Astrocyte (in vitro differentiated cells and primary cell): ENCODE results near the gene STRA8. TPM values are rescaled to one million over a fixed set of nuclear protein-coding genes. Genes with fewer than 3 reads are reported as not detected.

Experiments
- DNase-seq: peaks from one replicate; pipeline ENCODE4 v3.0.0-alpha.2; 2010; ENCODE audit warnings: low read depth
- FAIRE-seq: peaks from 2 replicates; lab custom pipeline; 2011; peaks lifted over from hg19 to GRCh38; lab: Jason Lieb, UNC
- H2AFZ ChIP-seq: 2 replicates; pipeline ENCODE4 v1.6.0; 2012; ENCODE audit warnings: low read depth, low read length, inconsistent platforms
- H3K27ac ChIP-seq: 2 replicates; pipeline ENCODE4 v1.5.1; 2011; ENCODE audit warnings: low read depth, low read length, inconsistent platforms
- H3K27me3 ChIP-seq: 2 replicates; pipeline ENCODE4 v1.6.0; 2011; ENCODE audit warnings: low read length, inconsistent platforms; ENCODE audit not compliant: insufficient read depth
- H3K36me3 ChIP-seq: 2 replicates; pipeline ENCODE4 v1.5.1; 2011; ENCODE audit warnings: low read length, inconsistent platforms; ENCODE audit not compliant: insufficient read depth
- H3K4me1 ChIP-seq: 2 replicates; pipeline ENCODE4 v1.5.1; 2011; ENCODE audit warnings: low read length, inconsistent platforms; ENCODE audit not compliant: insufficient read depth
- H3K4me2 ChIP-seq: 2 replicates; pipeline ENCODE4 v1.6.0; 2012; ENCODE audit warnings: low read length, inconsistent platforms
- H3K4me3 ChIP-seq: 2 replicates; pipeline ENCODE4 v1.5.1; 2011; ENCODE audit warnings: low read depth, mild to moderate bottlenecking, low read length, inconsistent platforms; ENCODE audit not compliant: insufficient read depth
- H3K79me2 ChIP-seq: 2 replicates; pipeline ENCODE4 v1.6.0; 2012; ENCODE audit warnings: mild to moderate bottlenecking, low read length, inconsistent platforms; ENCODE audit not compliant: insufficient read depth
- H3K9ac ChIP-seq: 2 replicates; pipeline ENCODE4 v1.6.0; 2012; ENCODE audit warnings: mild to moderate bottlenecking, low read length, inconsistent platforms
- H3K9me3 ChIP-seq: 2 replicates; pipeline ENCODE4 v1.5.1; 2012; ENCODE audit warnings: low read depth, mild to moderate bottlenecking, low read length, inconsistent platforms; ENCODE audit not compliant: insufficient read depth
- H4K20me1 ChIP-seq: 2 replicates; pipeline ENCODE4 v1.6.0; 2012; ENCODE audit warnings: low read length, inconsistent platforms; ENCODE audit not compliant: insufficient read depth
- H3K27ac Mint-ChIP-seq: one replicate; pipeline ENCODE4 v1.8.0; 2021; ENCODE audit warnings: mild to moderate bottlenecking, mixed read lengths; ENCODE audit not compliant: unreplicated experiment
- H3K27me3 Mint-ChIP-seq: one replicate; pipeline ENCODE4 v1.8.0; 2021; ENCODE audit warnings: low read depth, mixed read lengths; ENCODE audit not compliant: unreplicated experiment
- H3K36me3 Mint-ChIP-seq: one replicate; pipeline ENCODE4 v1.8.0; 2021; ENCODE audit warnings: low read depth, mixed read lengths; ENCODE audit not compliant: unreplicated experiment
- H3K4me1 Mint-ChIP-seq: one replicate; pipeline ENCODE4 v1.8.0; 2021; ENCODE audit warnings: low read depth, mixed read lengths; ENCODE audit not compliant: unreplicated experiment
- H3K4me3 Mint-ChIP-seq: one replicate; pipeline ENCODE4 v1.8.0; 2021; ENCODE audit warnings: mild to moderate bottlenecking, moderate library complexity, mixed read lengths; ENCODE audit not compliant: unreplicated experiment
- H3K9me3 Mint-ChIP-seq: one replicate; pipeline ENCODE4 v1.8.0; 2021; ENCODE audit warnings: mild to moderate bottlenecking, mixed read lengths; ENCODE audit not compliant: unreplicated experiment
- EZH2 ChIP-seq: IDR thresholded peaks from 2 replicates; pipeline ENCODE4 v1.6.1; 2012; ENCODE audit warnings: mild to moderate bottlenecking, low read length, inconsistent platforms; ENCODE audit not compliant: insufficient read depth
- total RNA-seq: library from RNA; stranded (reverse); gene quantifications from 2 replicates; pipeline ENCODE4 v1.2.1, GENCODE V29; 2021
- TF ChIP-seq, protein P1 (sequence below): IDR thresholded peaks from 2 replicates; pipeline ENCODE4 v1.5.1; 2011; ENCODE audit warnings: low read depth, mild to moderate bottlenecking, inconsistent platforms, low read length, moderate library complexity; ENCODE audit not compliant: insufficient read depth

The STRA8 gene
- total RNA-seq, 1 donor from 2014 or later = not detected

DNA sequence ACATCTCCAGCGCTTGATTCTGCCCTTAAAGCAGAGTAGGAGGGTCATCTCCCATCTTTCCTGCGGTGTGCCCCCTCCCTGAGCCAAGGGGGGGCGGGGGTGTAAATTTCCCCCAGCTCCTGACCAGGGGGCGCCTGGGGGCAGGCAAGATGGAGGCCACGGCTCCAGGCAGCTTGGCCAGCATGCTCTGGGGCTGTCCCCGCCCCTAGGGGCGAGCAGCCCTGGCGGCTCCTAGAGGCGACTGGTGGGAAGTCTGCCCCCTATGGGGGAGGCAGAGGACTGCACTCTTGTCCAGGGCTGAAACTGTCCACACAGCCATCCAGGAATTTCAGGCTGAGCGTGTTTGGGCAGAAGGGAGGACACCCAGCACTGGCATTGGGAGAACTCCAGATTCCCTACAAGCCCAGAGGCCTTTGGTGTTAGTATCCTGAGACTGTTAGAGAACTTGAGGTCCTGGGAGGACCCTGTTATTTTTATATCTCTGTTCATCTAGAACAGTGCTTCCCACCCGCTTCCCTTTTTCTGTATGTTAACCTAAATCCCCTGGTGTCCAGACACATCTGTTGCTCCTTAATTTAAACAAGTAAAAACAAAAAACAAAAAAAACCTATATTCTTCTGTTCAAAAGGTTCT lies 4.6 kb downstream of the STRA8 start:
- no peak overlapping the region for H3K4me3 ChIP-seq
- peaks cover 7% of the 10 kb centered on the region for H3K4me1 Mint-ChIP-seq
- H3K9me3 ChIP-seq = no peaks in the 10 kb centered on the region
- peaks cover 5% of the 10 kb centered on the region for H3K27me3 ChIP-seq
- H3K27ac ChIP-seq = no peak overlapping the region
- H2AFZ ChIP-seq = no peak overlapping the region
- H3K4me1 ChIP-seq = no peaks in the 10 kb centered on the region
- DNase-seq (no peak), FAIRE-seq (no peak)
- no peaks in the 10 kb centered on the region for H3K36me3 ChIP-seq
- H3K4me3 Mint-ChIP-seq = no peak overlapping the region
- H3K27ac Mint-ChIP-seq = no peak overlapping the region
- no peak for TF ChIP-seq EZH2
- TF ChIP-seq, protein P1, sequence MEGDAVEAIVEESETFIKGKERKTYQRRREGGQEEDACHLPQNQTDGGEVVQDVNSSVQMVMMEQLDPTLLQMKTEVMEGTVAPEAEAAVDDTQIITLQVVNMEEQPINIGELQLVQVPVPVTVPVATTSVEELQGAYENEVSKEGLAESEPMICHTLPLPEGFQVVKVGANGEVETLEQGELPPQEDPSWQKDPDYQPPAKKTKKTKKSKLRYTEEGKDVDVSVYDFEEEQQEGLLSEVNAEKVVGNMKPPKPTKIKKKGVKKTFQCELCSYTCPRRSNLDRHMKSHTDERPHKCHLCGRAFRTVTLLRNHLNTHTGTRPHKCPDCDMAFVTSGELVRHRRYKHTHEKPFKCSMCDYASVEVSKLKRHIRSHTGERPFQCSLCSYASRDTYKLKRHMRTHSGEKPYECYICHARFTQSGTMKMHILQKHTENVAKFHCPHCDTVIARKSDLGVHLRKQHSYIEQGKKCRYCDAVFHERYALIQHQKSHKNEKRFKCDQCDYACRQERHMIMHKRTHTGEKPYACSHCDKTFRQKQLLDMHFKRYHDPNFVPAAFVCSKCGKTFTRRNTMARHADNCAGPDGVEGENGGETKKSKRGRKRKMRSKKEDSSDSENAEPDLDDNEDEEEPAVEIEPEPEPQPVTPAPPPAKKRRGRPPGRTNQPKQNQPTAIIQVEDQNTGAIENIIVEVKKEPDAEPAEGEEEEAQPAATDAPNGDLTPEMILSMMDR = no peak
- no peaks in the 10 kb centered on the region for H3K79me2 ChIP-seq
- no peak overlapping the region for H3K9ac ChIP-seq
- no peaks in the 10 kb centered on the region for H3K36me3 Mint-ChIP-seq
- no peaks in the 10 kb centered on the region for H4K20me1 ChIP-seq
- peaks cover under 1% of the 10 kb centered on the region for H3K9me3 Mint-ChIP-seq
- H3K4me2 ChIP-seq = no peak overlapping the region
- H3K27me3 Mint-ChIP-seq = peaks cover 7% of the 10 kb centered on the region

DNA sequence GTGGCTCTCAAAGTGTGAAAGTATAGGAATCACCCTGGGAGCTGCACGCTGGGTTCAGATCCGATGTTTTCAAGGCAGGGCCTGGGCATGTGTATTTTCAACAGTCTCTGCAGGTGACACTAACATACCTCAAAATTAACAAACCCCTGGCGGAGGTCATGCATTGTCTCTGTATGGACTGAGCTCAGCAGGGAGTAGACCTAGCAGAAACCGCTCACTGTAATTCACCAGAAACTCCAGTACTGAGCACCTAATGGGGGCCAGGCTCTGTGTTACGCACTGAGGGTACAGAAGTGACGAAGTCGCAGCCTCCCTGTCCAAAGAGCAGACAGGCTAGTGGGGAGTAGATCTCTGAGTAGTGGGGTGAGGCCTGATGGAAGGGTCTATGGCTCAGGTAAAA lies 5.6 kb downstream of the STRA8 start:
- no peak overlapping the region for H3K4me2 ChIP-seq

DNA sequence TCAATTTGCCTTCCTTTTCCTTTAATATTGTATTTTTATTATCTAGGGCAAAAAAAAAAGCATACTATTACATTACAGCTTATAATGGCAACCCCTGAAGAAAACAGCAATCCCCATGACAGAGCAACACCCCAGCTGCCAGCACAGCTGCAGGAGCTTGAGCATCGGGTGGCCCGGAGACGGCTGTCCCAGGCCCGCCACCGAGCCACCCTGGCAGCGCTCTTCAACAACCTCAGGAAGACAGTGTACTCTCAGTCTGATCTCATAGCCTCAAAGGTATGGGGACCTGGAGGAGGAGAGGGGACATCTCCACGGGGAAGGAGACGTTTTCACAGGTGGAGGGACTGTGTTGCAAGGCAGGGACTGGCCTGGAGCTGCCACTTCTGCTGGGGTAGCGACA lies 6.8 kb downstream of the STRA8 start:
- no peaks in the 10 kb centered on the region for H3K79me2 ChIP-seq
- Mint-ChIP-seq H3K36me3 (no peaks in the 10 kb centered on the region), H3K27me3 (peaks cover 8% of the 10 kb centered on the region), H3K4me1 (peaks cover 7% of the 10 kb centered on the region), H3K27ac (no peak overlapping the region), H3K9me3 (no peaks in the 10 kb centered on the region), H3K4me3 (no peak overlapping the region)
- H3K27ac ChIP-seq = no peak overlapping the region
- no peaks in the 10 kb centered on the region for H3K36me3 ChIP-seq
- H3K4me2 ChIP-seq = no peak overlapping the region
- no peak overlapping the region for H2AFZ ChIP-seq
- H3K9me3 ChIP-seq = no peaks in the 10 kb centered on the region
- no peak overlapping the region for H3K9ac ChIP-seq
- H4K20me1 ChIP-seq = no peaks in the 10 kb centered on the region
- H3K4me1 ChIP-seq = no peaks in the 10 kb centered on the region
- H3K27me3 ChIP-seq = peaks cover 7% of the 10 kb centered on the region
- no peak overlapping the region for H3K4me3 ChIP-seq
- no peak for DNase-seq
- TF ChIP-seq, protein P1 = no peak
- TF ChIP-seq EZH2 = no peak
- FAIRE-seq = no peak

More for the DNA sequence above, 5.6 kb downstream of the STRA8 start:
- DNase-seq (no peak), FAIRE-seq (no peak)
- no peak overlapping the region for H3K4me3 Mint-ChIP-seq
- no peaks in the 10 kb centered on the region for H3K79me2 ChIP-seq
- TF ChIP-seq, protein P1 = no peak
- TF ChIP-seq EZH2 = no peak
- no peak overlapping the region for H3K4me3 ChIP-seq
- H3K27ac Mint-ChIP-seq = no peak overlapping the region
- peaks cover 7% of the 10 kb centered on the region for H3K4me1 Mint-ChIP-seq
- peaks cover 5% of the 10 kb centered on the region for H3K27me3 ChIP-seq
- H3K36me3 ChIP-seq = no peaks in the 10 kb centered on the region
- H3K36me3 Mint-ChIP-seq = no peaks in the 10 kb centered on the region
- no peak overlapping the region for H2AFZ ChIP-seq
- H3K9ac ChIP-seq = no peak overlapping the region
- H3K4me1 ChIP-seq = no peaks in the 10 kb centered on the region
- no peaks in the 10 kb centered on the region for H3K9me3 Mint-ChIP-seq
- no peak overlapping the region for H3K27ac ChIP-seq
- no peaks in the 10 kb centered on the region for H3K9me3 ChIP-seq
- peaks cover 7% of the 10 kb centered on the region for H3K27me3 Mint-ChIP-seq
- H4K20me1 ChIP-seq = no peaks in the 10 kb centered on the region
